GM23338 (cell line): Measurements from ENCODE around the gene ASIC5.

Experiments
- EZH2 ChIP-seq: fragments of 200-600 bp; sonication (generic); IDR thresholded peaks from one replicate; pipeline ENCODE4 v1.8.0; 2017; ENCODE audit warnings: antibody characterized with exemption, mild to moderate bottlenecking, low read depth; ENCODE audit not compliant: unreplicated experiment
- EZH2phosphoT487 ChIP-seq: fragments of 200-600 bp; sonication (generic); IDR thresholded peaks from one replicate; pipeline ENCODE4 v1.8.1; 2018; ENCODE audit warnings: antibody characterized with exemption; ENCODE audit not compliant: unreplicated experiment
- POLR2AphosphoS5 ChIP-seq: IDR thresholded peaks from 2 replicates; pipeline ENCODE4 v1.6.1; 2016; ENCODE audit warnings: antibody characterized with exemption, low read depth
- TF ChIP-seq, protein P1 (sequence below), 2 experiments: fragments of 200-600 bp in 1 of 2; sonication (generic) in 1 of 2; conservative IDR thresholded peaks; 2 replicates each; pipeline versions ENCODE4 v1.5.1 to v1.6.1; 2016 to 2017; ENCODE audit warnings: antibody characterized with exemption in 2 of 2, low read depth in 2 of 2, mild to moderate bottlenecking in 2 of 2, moderate library complexity in 1 of 2

DNA sequence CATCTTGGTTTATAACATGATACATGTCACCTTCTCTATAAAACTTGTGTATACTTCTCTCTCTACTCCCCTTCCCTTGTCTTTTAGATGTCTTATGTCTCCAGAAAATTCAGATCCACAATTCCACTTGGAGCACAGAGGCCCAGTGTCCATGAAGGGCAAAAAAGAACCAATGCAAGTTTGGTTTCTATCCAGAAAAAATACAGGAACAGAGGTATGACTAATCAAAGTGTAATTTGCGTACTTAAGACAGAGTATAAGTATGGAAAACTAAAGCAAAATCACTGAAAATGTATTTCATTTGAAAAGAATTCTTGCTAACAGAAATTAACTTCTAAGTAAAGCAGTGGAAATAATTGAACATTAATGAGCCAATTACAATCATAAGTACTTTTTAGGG is 61.1 kb downstream of the ASIC5 start:
- TF ChIP-seq, protein P1, sequence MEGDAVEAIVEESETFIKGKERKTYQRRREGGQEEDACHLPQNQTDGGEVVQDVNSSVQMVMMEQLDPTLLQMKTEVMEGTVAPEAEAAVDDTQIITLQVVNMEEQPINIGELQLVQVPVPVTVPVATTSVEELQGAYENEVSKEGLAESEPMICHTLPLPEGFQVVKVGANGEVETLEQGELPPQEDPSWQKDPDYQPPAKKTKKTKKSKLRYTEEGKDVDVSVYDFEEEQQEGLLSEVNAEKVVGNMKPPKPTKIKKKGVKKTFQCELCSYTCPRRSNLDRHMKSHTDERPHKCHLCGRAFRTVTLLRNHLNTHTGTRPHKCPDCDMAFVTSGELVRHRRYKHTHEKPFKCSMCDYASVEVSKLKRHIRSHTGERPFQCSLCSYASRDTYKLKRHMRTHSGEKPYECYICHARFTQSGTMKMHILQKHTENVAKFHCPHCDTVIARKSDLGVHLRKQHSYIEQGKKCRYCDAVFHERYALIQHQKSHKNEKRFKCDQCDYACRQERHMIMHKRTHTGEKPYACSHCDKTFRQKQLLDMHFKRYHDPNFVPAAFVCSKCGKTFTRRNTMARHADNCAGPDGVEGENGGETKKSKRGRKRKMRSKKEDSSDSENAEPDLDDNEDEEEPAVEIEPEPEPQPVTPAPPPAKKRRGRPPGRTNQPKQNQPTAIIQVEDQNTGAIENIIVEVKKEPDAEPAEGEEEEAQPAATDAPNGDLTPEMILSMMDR (conservative IDR thresholded peaks at IDR 0.05; ENCODE audit: low read depth in 2 of 2), result no peak
- TF ChIP-seq EZH2, result no peak
- TF ChIP-seq POLR2AphosphoS5, result no peak
- no peak for TF ChIP-seq EZH2phosphoT487
